ENCODE data around the gene CSNK1A1L.

DNA sequence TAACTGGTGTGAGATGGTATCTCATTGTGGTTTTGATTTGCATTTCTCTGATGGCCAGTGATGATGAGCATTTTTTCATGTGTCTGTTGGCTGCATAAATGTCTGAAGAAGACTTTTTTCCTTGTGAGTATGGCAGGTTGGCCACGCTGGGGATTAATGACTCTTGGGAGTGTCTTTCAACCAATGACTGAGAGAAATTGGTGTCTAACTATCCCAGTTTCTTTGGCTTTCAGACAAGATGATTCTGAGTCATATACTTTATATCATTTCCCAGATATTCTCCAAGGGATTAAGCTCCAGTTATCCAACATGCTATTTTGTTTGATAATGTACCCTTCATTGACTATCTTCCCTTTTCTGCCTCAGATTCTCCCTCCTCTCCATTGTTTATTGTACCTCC is 35.5 kb upstream of the CSNK1A1L start:
- TF ChIP-seq POLR2A (IDR thresholded peaks at IDR 0.05), result no peak
- TF ChIP-seq, protein P1, sequence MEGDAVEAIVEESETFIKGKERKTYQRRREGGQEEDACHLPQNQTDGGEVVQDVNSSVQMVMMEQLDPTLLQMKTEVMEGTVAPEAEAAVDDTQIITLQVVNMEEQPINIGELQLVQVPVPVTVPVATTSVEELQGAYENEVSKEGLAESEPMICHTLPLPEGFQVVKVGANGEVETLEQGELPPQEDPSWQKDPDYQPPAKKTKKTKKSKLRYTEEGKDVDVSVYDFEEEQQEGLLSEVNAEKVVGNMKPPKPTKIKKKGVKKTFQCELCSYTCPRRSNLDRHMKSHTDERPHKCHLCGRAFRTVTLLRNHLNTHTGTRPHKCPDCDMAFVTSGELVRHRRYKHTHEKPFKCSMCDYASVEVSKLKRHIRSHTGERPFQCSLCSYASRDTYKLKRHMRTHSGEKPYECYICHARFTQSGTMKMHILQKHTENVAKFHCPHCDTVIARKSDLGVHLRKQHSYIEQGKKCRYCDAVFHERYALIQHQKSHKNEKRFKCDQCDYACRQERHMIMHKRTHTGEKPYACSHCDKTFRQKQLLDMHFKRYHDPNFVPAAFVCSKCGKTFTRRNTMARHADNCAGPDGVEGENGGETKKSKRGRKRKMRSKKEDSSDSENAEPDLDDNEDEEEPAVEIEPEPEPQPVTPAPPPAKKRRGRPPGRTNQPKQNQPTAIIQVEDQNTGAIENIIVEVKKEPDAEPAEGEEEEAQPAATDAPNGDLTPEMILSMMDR (IDR thresholded peaks at IDR 0.05), result no peak

Data from heart left ventricle (tissue), 13 donors.